GM12865 (cell line): Measurements from ENCODE around the gene RTL10.
A peak's percentile ranks its signal among the peaks of the same experiment; 100 is the strongest.

ENCODE experiments used
- DNase-seq: peaks from one replicate; pipeline ENCODE4 v3.0.0; 2010; ENCODE audit warnings: low read depth
- H3K4me3 ChIP-seq: 2 replicates; pipeline ENCODE4 v1.5.1; 2011; ENCODE audit warnings: mild to moderate bottlenecking, low read depth, low read length, control low read depth
- TF ChIP-seq, protein P1 (sequence below): IDR thresholded peaks from 2 replicates; pipeline ENCODE4 v1.5.1; 2011; ENCODE audit warnings: low read length, control low read depth, low read depth, inconsistent platforms; ENCODE audit not compliant: insufficient read depth; ENCODE audit errors: missing control alignments

Gene RTL10

DNA sequence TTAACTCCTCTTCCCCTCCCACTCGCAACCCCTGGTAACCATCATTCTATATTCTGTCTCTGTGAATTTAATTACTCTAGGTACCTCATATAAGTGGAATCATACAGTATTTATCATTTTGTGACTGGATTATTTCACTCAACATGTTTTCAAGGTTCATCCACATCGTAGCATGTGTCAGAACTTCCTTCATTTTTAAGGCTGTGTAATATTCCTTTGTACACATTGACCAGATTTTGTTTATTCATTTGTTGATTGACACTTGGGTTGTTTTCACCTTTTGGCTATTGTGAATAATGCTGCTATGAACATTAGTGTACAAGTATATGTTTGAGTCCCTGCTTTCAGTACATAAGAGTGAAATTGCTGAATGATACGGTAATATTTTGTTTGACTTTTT is 2.7 kb upstream of the RTL10 start:
- TF ChIP-seq, protein P1, sequence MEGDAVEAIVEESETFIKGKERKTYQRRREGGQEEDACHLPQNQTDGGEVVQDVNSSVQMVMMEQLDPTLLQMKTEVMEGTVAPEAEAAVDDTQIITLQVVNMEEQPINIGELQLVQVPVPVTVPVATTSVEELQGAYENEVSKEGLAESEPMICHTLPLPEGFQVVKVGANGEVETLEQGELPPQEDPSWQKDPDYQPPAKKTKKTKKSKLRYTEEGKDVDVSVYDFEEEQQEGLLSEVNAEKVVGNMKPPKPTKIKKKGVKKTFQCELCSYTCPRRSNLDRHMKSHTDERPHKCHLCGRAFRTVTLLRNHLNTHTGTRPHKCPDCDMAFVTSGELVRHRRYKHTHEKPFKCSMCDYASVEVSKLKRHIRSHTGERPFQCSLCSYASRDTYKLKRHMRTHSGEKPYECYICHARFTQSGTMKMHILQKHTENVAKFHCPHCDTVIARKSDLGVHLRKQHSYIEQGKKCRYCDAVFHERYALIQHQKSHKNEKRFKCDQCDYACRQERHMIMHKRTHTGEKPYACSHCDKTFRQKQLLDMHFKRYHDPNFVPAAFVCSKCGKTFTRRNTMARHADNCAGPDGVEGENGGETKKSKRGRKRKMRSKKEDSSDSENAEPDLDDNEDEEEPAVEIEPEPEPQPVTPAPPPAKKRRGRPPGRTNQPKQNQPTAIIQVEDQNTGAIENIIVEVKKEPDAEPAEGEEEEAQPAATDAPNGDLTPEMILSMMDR: no peak
- no peak overlapping the region for H3K4me3 ChIP-seq
- DNase-seq: no peak

DNA sequence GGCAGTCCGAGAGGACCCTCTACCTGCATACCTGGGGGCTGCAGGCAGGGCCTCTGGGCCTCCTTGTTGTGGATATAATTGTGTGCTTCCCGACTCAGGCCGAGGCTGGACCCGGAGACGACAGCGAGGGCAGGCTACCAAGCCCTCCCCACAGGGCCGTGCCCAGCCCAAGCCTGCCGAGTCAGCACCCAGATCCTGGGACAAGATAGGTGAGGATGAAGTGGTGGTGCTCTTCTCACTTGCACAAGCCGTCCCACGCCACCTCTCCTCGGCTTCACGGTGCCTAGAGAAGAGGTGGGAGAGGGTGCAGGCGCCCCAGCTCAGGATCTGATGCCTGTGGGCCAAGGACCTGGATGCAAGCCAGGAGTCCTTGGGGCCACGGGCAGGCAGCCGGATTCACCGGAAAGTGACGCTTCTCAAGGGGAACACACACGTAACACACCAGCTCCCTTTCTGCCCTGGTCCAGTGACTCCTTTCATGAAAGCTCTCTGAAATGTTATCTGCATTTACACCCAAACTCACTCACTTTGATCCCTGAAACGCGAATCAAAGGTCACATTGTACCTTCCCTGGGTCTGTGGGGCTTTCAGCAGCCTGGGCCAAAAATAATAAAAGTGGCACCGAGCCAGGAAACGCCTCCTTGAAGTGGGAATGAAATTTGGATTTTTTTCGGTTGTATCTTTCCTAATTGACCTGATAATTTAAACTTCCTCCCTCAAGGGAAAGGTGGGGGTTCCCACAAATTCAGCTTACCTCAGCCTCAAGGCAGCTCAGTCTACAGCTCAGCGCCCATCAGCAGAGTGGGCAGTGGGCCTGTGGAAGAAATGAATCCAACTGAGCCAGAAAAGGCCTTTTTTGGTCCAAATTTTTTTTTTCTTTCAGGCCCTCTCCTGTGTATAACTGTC is 1.1 kb upstream of the RTL10 start:
- DNase-seq: peak; percentile 88
- TF ChIP-seq, protein P1: no peak
- peak overlapping the region; percentile 77 for H3K4me3 ChIP-seq

DNA sequence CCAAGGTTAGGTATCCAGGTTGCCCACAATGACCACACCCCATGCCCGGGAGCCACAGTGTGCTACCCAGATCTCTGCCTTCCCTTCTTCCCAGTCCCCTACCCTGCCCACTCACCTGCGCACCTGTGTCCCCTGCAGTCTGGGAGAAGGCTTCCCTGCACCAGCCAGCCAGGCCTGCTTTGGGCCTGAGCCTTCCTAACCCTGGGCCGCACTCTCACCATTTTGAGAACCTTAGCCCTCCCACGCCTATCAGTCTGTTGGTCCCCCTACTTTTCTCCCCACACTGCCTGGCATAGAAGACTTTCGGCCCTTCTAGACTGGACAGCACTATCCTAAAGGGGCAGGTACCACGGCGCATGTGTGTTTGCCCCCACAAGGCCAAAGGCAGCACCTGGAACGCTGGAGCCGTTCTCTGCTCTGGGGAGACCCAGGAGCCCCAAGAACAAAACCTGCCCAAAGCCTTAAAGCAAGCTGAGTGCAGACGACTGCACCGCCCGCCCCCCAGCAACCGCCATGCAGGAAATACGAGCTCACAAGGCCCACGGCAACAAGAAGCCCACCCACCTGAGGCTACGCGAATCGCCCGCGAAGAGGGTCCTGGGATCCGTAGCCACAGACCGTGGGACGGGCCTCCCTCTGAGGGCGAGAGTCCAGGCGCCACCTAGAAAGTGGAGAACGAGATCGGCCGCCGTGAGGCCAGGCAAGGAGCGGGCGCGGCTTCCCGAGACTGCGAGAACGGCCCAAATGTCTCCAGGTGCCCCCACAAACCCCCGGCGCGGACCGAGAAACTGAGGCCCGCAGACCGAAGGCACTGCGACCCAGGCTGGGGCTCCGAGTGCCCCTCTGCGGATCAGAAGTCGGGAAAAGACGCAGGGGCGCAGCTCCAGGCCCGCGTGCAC is 546 bp downstream of the RTL10 start:
- DNase-seq: peak; percentile 31
- TF ChIP-seq, protein P1: no peak
- H3K4me3 ChIP-seq: peak overlapping the region; percentile 77

DNA sequence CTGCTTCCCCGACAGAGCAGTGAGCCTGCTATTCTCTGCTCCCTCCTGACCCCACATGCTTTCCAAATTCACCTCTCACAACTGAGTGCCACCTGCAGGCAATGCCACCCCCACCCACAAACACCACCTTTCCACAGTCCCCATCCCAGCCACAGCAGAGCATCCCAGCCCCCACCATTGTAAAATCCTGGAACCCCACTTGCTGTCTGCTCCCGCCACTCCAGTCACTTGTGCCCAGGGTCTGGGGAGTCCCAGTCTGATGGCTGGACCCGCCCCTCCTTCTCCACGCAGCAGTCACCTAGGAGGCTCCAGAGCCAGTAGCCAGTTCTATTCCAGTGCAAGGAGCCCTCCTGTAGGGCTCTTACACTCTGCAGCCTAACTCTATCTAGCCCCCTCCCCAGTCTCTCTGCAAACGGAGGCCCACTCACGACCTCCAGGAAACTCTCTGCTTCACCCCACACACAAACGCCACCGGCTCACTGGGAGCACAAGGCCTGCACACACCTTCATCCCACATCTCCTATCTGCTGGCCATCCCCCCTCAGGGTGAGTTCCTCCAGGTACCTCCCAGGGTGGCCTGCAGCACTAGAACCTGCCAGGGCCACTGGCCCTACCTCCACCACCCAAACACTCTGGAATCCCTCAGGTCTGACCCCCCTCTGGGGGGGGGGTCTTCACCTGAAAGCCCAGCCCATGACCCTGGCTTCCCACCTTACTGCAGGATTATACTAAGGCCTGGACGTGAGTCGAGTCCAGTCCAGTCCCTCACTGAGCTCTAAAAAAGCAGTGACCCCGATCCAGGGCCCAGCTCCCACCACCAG is 1.4 kb downstream of the RTL10 start:
- peak overlapping the region; percentile 77 for H3K4me3 ChIP-seq
- no peak for DNase-seq
- TF ChIP-seq, protein P1: no peak

DNA sequence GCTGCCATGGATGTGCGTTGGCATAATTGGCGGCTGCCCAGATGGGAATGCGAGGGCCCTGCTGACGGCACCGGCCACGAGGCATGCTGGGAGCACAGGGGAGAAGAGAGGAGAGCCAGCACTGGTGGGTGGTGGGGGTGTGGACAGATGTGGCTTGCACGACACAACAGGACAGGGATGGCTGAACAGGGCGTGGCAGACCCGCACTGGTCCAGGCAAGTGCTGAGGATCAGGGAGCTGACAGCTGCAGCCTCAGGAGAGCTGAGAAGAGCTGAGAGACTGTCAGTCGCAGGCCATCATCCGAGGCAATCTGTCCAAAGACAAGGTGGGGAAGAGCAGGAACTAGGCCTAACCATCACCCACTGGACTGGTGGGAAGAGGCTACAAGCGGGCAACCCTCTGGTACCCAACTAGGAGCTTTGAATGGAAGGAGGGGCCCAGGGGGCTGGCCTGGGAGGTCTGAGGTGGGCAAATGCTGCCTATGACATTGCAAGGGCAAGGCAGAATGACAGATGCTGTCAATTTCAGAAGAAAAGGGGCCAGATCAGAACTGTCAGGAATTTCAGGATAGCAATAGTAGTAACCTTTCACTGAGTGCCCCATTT is 2.4 kb downstream of the RTL10 start:
- H3K4me3 ChIP-seq: no peak overlapping the region
- TF ChIP-seq, protein P1: no peak
- DNase-seq: no peak
